ENCODE measurements around the gene C1orf56.
"Not testable (repeated sequence)": the region's sequence is repeated elsewhere in the genome, so short reads cannot be mapped to it uniquely, and the experiment has no call there.

C1orf56 gene

GRCh38 chr1:151062741-151063371, 15.3 kb downstream of the C1orf56 start:
- no peak for DNase-seq (ENCODE audit: low spot score)

GRCh38 chr1:151065089-151065645, 17.6 kb downstream of the C1orf56 start:
- no peak for DNase-seq (ENCODE audit: low spot score)

GRCh38 chr1:151067185-151067584, 19.6 kb downstream of the C1orf56 start:
- DNase-seq (ENCODE audit: low spot score) = no peak

GRCh38 chr1:151069103-151069486, 21.5 kb downstream of the C1orf56 start:
- no peak for DNase-seq (ENCODE audit: low spot score)

- peak; percentile 92 for DNase-seq (ENCODE audit: low spot score)
Observed at GRCh38 chr1:151070474-151071276, 23.1 kb downstream of the C1orf56 start, which contains the start of gene GABPB2. TSS of gene GABPB2 (plus strand) at chr1:151070761. CDS start at chr1:151088190, 17,429 bp downstream.

DNA sequence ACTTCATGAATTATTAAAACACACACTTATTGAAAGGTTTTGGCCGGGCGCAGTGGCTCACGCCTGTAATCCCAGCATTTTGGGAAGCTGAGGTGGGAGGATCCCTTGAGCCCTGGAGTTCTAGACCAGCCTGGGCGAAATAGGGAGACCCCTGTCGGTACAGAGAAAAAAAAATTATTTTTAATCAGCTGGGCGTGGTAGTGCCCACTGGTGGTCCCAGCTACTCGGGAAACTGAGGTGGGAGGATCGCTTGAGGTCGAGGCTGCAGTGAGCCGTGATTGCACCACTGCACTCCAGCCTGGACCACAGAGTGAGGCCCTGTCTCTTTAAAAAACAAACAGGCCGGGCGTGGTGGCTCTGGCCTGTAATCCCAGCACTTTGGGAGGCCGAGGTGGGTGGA, 24.7 kb downstream of the C1orf56 start:
- DNase-seq (ENCODE audit: low spot score) = no peak

DNA sequence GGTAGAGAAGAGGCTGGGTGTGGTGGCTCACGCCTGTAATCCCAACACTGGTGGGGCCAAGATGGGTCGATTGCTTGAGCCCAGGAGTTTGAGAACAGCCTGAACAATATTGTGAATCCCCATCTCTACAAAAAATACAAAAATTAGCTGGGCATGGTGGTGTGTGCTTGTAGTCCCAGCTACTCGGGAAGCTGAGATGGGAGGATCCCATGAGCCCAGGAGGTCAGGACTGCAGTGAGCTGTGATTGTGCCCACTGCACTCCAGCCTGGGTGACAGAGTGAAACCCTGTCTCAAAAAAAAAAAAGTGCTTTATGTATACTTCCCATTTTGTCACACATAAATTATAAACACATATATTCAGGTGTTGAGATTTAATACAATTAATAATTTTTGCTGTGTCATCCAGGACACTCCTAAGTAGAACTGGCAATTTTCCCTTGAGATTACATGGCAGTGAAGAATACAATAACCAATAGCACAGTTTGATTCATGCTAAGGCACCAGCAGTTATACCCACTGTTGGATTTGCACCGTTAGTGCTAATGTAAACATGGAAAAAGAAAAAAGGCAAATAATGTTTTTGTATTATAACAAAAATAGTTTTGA, 38.5 kb downstream of the C1orf56 start:
- no peak for DNase-seq (ENCODE audit: low spot score)

- not testable (repeated sequence) for DNase-seq (ENCODE audit: low spot score)
Observed at GRCh38 chr1:151097426-151097825, 49.9 kb downstream of the C1orf56 start.

GRCh38 chr1:151098126-151098525, 50.6 kb downstream of the C1orf56 start:
- DNase-seq (ENCODE audit: low spot score) = no peak

Data from iPS-NIHi11 (cell line).